Measurements from ENCODE around the gene SOX21. TPM values are rescaled to one million over a fixed set of nuclear protein-coding genes. Genes with fewer than 3 reads are reported as not detected.

SOX21 gene
- total RNA-seq, 1 experiment from 2014 or later, result not detected

- intact Hi-C loops (cut with micrococcal nuclease), result no loop called here
- Mint-ChIP-seq H3K27me3 (ENCODE audit: insufficient read depth, unreplicated experiment) (peaks cover 53% of the 10 kb centered on the region), H3K36me3 (ENCODE audit: insufficient read depth, unreplicated experiment) (no peaks in the 10 kb centered on the region), H3K4me3 (ENCODE audit: unreplicated experiment) (no peak overlapping the region), H3K9me3 (ENCODE audit: unreplicated experiment) (peaks cover 6% of the 10 kb centered on the region), H3K27ac (ENCODE audit: low read depth, unreplicated experiment) (no peak overlapping the region), H3K4me1 (ENCODE audit: insufficient read depth, unreplicated experiment) (peaks cover 5% of the 10 kb centered on the region)
- ChIA-PET CTCF (interaction anchor here (1.5 kb wide), 1 partner anchor 51 kb away, joined by 3 read pairs; no protein-coding TSS in a partner anchor), POLR2A (no interaction called here)
- no peak for TF ChIP-seq CTCF (IDR thresholded peaks at IDR 0.05; ENCODE audit: unreplicated experiment)
- no peak for DNase-seq (ENCODE audit: unreplicated experiment)
- no TSS peak for BruUV-seq (replicated peaks)
These were observed 4.1 kb downstream of the SOX21 start for GRCh38 chr13:94708031-94708859.

- peaks cover 56% of the 10 kb centered on the region for H3K27me3 Mint-ChIP-seq (ENCODE audit: insufficient read depth, unreplicated experiment)
- no peak overlapping the region for H3K27ac Mint-ChIP-seq (ENCODE audit: low read depth, unreplicated experiment)
- peaks cover 6% of the 10 kb centered on the region for H3K4me1 Mint-ChIP-seq (ENCODE audit: insufficient read depth, unreplicated experiment)
- DNase-seq (ENCODE audit: unreplicated experiment), result no peak
- POLR2A ChIA-PET, result no interaction called here
- intact Hi-C loops (cut with micrococcal nuclease), result no loop called here
- no peak for TF ChIP-seq CTCF (IDR thresholded peaks at IDR 0.05; ENCODE audit: unreplicated experiment)
- BruUV-seq (replicated peaks), result no TSS peak
- peaks cover 8% of the 10 kb centered on the region for H3K9me3 Mint-ChIP-seq (ENCODE audit: unreplicated experiment)
- CTCF ChIA-PET, result interaction anchor here (0.6 to 1.2 kb wide), 3 partner anchors 87 to 1001 kb away, joined by 3 to 4 read pairs (median 4); no protein-coding TSS in a partner anchor
- H3K4me3 Mint-ChIP-seq (ENCODE audit: unreplicated experiment), result no peak overlapping the region
- no peaks in the 10 kb centered on the region for H3K36me3 Mint-ChIP-seq (ENCODE audit: insufficient read depth, unreplicated experiment)
These were observed 4.8 kb downstream of the SOX21 start for GRCh38 chr13:94707400-94708021.

GRCh38 chr13:94706843-94707399, 5.4 kb downstream of the SOX21 start:
- no TSS peak for BruUV-seq (replicated peaks)
- POLR2A ChIA-PET, result no interaction called here
- intact Hi-C loops (cut with micrococcal nuclease), result no loop called here
- H3K27ac Mint-ChIP-seq (ENCODE audit: low read depth, unreplicated experiment), result no peak overlapping the region
- TF ChIP-seq CTCF (IDR thresholded peaks at IDR 0.05; ENCODE audit: unreplicated experiment), result no peak
- no peaks in the 10 kb centered on the region for H3K36me3 Mint-ChIP-seq (ENCODE audit: insufficient read depth, unreplicated experiment)
- H3K4me3 Mint-ChIP-seq (ENCODE audit: unreplicated experiment), result no peak overlapping the region
- CTCF ChIA-PET, result interaction anchor here (0.6 to 1.2 kb wide), 3 partner anchors 86 to 1002 kb away, joined by 3 to 4 read pairs (median 4); no protein-coding TSS in a partner anchor
- H3K9me3 Mint-ChIP-seq (ENCODE audit: unreplicated experiment), result peaks cover 8% of the 10 kb centered on the region
- peaks cover 6% of the 10 kb centered on the region for H3K4me1 Mint-ChIP-seq (ENCODE audit: insufficient read depth, unreplicated experiment)
- peaks cover 56% of the 10 kb centered on the region for H3K27me3 Mint-ChIP-seq (ENCODE audit: insufficient read depth, unreplicated experiment)
- DNase-seq (ENCODE audit: unreplicated experiment), result no peak
